Mesothelial cell of epicardium (in vitro differentiated cells): ENCODE data around the gene PRKAG1. TPM values are rescaled to one million over a fixed set of nuclear protein-coding genes. Genes with fewer than 3 reads are reported as not detected.

Experiments
- DNase-seq, 2 experiments: peaks; one replicate each; pipeline ENCODE4 v3.0.0; 2021; ENCODE audit warnings: low spot score in 2 of 2; ENCODE audit not compliant: unreplicated experiment in 2 of 2
- H3K27ac Mint-ChIP-seq: 2 replicates; pipeline ENCODE4 v1.8.0; 2021; ENCODE audit warnings: mixed read lengths
- H3K27me3 Mint-ChIP-seq: 2 replicates; pipeline ENCODE4 v1.8.0; 2021; ENCODE audit warnings: low read depth, mixed read lengths
- H3K36me3 Mint-ChIP-seq: 2 replicates; pipeline ENCODE4 v1.8.0; 2021; ENCODE audit warnings: mixed read lengths
- H3K4me1 Mint-ChIP-seq: 2 replicates; pipeline ENCODE4 v1.8.0; 2021; ENCODE audit warnings: mixed read lengths
- H3K4me3 Mint-ChIP-seq: 2 replicates; pipeline ENCODE4 v1.8.0; 2021; ENCODE audit warnings: mild to moderate bottlenecking, moderate library complexity, mixed read lengths
- H3K9me3 Mint-ChIP-seq: 2 replicates; pipeline ENCODE4 v1.8.0; 2021; ENCODE audit warnings: mixed read lengths
- CTCF ChIP-seq: fragments of 200-600 bp; sonication (generic); IDR thresholded peaks from one replicate; pipeline ENCODE4 v1.5.0; 2021; ENCODE audit warnings: antibody characterized with exemption; ENCODE audit not compliant: unreplicated experiment
- total RNA-seq: library from RNA; stranded (reverse); gene quantifications from 3 replicates; pipeline ENCODE4 v1.2.1, GENCODE V29; 2021

The PRKAG1 gene
- total RNA-seq, 1 donor from 2014 or later = 61.8 TPM

DNA sequence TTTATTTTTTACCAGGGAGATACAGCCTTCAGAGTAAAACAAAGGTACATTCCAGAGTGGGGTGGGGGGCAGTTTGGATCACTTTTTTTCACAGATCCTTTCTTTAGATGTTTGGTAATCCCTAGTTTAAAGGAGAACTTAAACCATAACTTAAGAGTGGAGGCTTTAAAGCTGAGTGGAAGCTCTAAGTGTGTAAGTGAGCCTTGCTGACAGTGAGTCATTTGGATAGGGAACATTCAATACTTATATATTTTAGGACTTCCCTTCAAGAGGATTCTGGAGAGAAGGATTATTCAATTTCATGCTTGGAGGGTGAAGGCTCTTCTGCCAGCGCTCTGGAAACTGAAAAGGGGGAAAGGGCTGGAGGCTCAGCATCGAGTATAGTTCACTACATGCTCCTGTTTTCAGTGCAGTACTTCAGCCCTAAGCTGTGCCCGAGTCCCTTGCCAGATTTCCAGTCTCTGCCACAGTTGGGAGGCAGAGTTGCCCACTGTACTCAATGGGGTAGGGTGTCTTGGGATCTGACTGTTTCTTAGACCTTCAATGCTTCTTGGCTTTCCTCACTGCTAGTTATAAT is 8.4 kb downstream of the PRKAG1 start:
- Mint-ChIP-seq H3K36me3 (peaks cover 19% of the 10 kb centered on the region), H3K4me3 (no peak overlapping the region), H3K27ac (no peak overlapping the region), H3K4me1 (no peaks in the 10 kb centered on the region), H3K27me3 (no peaks in the 10 kb centered on the region), H3K9me3 (no peaks in the 10 kb centered on the region)
- no peak for DNase-seq
- no peak for TF ChIP-seq CTCF

DNA sequence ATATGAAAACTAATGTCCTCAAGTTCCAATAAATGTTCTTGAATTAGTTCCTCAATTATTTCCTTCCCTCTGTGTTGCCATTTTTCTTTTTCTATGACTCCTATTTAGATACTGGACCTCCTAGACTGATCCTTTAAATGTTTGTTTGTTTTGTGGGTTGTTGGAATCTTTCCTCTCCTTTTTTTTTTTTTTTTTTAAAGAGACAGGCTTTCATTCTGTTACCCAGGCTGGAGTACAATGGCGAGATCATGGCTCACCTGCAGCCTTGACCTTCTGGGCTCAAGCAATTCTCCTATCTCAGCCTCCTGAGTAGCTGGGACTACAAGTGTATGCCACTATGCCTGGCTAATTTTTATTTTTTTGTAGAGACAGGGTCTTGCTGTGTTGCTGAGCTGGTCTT is 9.6 kb downstream of the PRKAG1 start:
- H3K4me3 Mint-ChIP-seq = no peak overlapping the region
- H3K27ac Mint-ChIP-seq = no peak overlapping the region
- H3K9me3 Mint-ChIP-seq = no peaks in the 10 kb centered on the region
- TF ChIP-seq CTCF = no peak
- peaks cover 28% of the 10 kb centered on the region for H3K36me3 Mint-ChIP-seq
- no peaks in the 10 kb centered on the region for H3K27me3 Mint-ChIP-seq
- no peaks in the 10 kb centered on the region for H3K4me1 Mint-ChIP-seq
- no peak for DNase-seq

GRCh38 chr12:49000346-49000745 is 18.2 kb downstream of the PRKAG1 start:
- Mint-ChIP-seq H3K27ac (no peak overlapping the region), H3K36me3 (peaks cover 30% of the 10 kb centered on the region), H3K4me1 (peaks cover 15% of the 10 kb centered on the region), H3K9me3 (no peaks in the 10 kb centered on the region), H3K4me3 (peak overlapping the region; percentile 61), H3K27me3 (peaks cover 57% of the 10 kb centered on the region)
- TF ChIP-seq CTCF = no peak
- DNase-seq = no peak

DNA sequence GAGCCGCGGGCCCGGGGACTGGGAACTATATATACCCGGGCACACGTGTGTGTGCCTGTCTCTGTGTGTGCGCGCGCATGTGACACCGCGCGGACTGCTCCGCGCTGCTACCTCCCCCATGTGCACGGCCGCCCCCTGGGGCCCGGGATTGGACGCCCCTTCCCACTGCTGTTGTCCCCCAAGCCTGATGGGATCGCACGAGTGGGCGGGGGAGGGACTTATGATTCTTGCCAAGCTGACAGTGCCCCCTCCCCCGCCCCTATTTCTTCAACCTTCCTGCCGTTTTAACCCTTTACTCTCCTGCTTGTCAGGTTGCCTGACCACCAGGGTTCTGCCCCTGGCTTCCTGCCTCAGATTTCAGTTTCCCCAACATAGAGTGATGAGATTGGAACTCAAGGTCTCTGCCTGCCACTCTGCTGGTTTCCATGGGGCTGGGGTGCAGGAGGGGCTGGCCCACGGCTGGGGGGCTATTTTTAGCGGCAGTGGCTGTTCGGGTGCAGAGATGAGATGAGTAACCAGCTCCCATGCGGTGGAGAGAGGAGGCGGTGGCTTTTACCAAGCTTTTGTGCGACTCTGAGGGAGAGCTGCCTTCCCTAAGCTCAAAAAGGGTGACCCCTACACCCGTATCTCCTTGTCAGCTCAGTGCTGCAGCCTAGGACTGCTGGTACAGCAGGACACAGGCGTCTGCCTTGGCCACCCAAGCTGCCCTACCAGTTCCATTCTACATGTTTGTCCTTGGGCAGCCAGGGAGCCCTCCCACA is 19.0 kb downstream of the PRKAG1 start, which contains the start of gene DDN:
DDN (minus strand) TSS at position 5 of the 761 bp plus-strand sequence. CDS start 88 bp downstream, outside the sequence.
- Mint-ChIP-seq H3K27me3 (peaks cover 62% of the 10 kb centered on the region), H3K27ac (no peak within 1 kb of the TSS), H3K9me3 (no peaks in the 10 kb centered on the region), H3K4me1 (peaks cover 18% of the 10 kb centered on the region), H3K4me3 (peak within 1 kb of the TSS; percentile 61), H3K36me3 (peaks cover 24% of the 10 kb centered on the region)
- TF ChIP-seq CTCF = no peak
- DNase-seq = peak in 1 of 2 experiments; percentile 53

DNA sequence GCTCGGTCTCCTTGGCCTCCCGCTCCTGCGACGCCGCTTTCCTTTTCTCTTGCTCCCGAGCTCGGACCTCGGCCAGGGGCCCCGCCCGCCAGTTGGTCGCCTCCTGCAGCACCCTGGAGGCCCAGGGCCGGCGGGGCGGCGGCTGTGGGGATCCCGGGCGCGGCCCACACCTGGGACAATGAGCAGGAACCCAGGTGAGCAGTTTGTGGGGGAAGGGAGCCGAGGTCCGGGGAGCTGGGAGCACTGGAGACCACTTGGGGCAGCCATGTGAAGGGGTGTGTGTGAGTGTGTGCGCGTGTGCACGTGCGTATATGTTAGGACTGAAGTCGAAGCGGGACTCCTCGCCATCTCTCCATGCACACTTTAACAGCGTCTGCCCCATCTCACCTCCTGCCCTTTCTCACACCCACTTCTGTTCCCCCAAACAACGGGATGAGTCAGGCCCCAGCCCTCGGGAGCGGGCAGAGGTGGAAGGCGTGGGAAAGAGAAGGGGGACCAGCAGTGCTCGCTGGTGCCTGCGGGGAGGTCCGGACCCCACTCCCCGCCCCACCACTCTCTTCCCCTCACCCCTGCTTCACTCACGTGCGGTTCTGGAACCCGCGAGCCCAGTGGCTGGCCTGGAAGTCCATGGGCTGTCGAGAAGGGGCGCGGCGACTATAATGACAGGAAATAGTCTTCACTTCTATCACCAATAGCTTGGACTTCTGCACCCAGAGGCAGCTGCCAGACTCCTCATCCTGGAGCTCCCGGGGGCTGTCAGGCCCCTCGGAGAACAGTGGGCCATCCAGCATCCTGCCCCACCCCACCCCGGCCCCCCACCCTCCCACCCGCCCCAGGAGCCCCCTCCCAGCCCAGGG is 19.9 kb downstream of the PRKAG1 start:
- H3K9me3 Mint-ChIP-seq = no peaks in the 10 kb centered on the region
- H3K27ac Mint-ChIP-seq = no peak overlapping the region
- H3K4me1 Mint-ChIP-seq = peaks cover 18% of the 10 kb centered on the region
- no peak for DNase-seq
- no peak for TF ChIP-seq CTCF
- peaks cover 70% of the 10 kb centered on the region for H3K27me3 Mint-ChIP-seq
- H3K36me3 Mint-ChIP-seq = peaks cover 20% of the 10 kb centered on the region
- peak overlapping the region; percentile 51 for H3K4me3 Mint-ChIP-seq
